HL-60 (cell line): ENCODE data around the gene PUM2.

Experiments used
- DNase-seq, 2 experiments: peaks; one replicate each; pipeline ENCODE4 v3.0.0-alpha.2; 2010 to 2020; ENCODE audit warnings: low read depth in 1 of 2, low spot score in 1 of 2
- H3K27ac ChIP-seq: fragments of 250-450 bp; sonication (Bioruptor Pico); replicated peaks from 2 replicates; pipeline ENCODE4 v1.5.1; 2020; ENCODE audit warnings: mild to moderate bottlenecking, moderate library complexity
- H3K27me3 ChIP-seq: fragments of 250-450 bp; sonication (Bioruptor Pico); 2 replicates; pipeline ENCODE4 v1.5.1; 2021; ENCODE audit warnings: mild to moderate bottlenecking, moderate library complexity; ENCODE audit not compliant: insufficient read depth, poor library complexity, severe bottlenecking
- H3K4me3 ChIP-seq: replicated peaks from 2 replicates; pipeline ENCODE4 v1.5.1; 2011; ENCODE audit warnings: mild to moderate bottlenecking, control low read depth, low read length; ENCODE audit not compliant: insufficient read depth
- GABPA ChIP-seq: IDR thresholded peaks from 2 replicates; pipeline ENCODE4 v1.6.1; 2012; ENCODE audit warnings: low read depth
- POLR2AphosphoS5 ChIP-seq: IDR thresholded peaks from 2 replicates; pipeline ENCODE4 v1.6.1; 2012; ENCODE audit warnings: low read depth
- SPI1 ChIP-seq: IDR thresholded peaks from 2 replicates; pipeline ENCODE4 v1.6.1; 2012; ENCODE audit warnings: low read depth, mild to moderate bottlenecking, borderline replicate concordance
- TF ChIP-seq, protein P1 (sequence below): IDR thresholded peaks from one replicate; pipeline ENCODE4 v1.5.1; 2011; ENCODE audit warnings: low read length, control low read depth, inconsistent platforms; ENCODE audit not compliant: insufficient read depth
- TF ChIP-seq, protein P2 (sequence below): IDR thresholded peaks from 2 replicates; pipeline ENCODE4 v1.6.1; 2012; ENCODE audit warnings: low read depth; ENCODE audit not compliant: insufficient replicate concordance

Gene PUM2

DNA sequence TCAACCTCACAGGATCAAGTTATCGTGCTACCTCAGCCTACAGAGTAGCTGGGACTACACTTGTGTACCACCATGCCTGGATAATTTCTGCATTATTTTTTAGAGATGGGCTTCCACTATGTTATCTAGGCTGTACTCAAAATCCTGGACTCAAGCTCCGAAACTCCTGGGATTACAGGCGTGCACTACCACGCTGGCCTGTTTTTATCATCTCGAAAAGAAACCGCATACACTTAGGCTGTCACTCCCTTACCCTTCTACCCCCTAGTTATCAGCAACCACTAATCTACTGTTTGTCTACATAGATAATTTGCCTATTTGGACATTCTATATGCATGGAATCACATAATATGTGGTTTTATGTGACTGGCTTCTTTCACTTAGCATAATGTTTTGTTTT, 8.5 kb upstream of the PUM2 start:
- Histone ChIP-seq H3K4me3 (no peak overlapping the region), H3K27ac (no peak overlapping the region), H3K27me3 (no peaks in the 10 kb centered on the region)
- TF ChIP-seq, protein P1, sequence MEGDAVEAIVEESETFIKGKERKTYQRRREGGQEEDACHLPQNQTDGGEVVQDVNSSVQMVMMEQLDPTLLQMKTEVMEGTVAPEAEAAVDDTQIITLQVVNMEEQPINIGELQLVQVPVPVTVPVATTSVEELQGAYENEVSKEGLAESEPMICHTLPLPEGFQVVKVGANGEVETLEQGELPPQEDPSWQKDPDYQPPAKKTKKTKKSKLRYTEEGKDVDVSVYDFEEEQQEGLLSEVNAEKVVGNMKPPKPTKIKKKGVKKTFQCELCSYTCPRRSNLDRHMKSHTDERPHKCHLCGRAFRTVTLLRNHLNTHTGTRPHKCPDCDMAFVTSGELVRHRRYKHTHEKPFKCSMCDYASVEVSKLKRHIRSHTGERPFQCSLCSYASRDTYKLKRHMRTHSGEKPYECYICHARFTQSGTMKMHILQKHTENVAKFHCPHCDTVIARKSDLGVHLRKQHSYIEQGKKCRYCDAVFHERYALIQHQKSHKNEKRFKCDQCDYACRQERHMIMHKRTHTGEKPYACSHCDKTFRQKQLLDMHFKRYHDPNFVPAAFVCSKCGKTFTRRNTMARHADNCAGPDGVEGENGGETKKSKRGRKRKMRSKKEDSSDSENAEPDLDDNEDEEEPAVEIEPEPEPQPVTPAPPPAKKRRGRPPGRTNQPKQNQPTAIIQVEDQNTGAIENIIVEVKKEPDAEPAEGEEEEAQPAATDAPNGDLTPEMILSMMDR: no peak
- no peak for TF ChIP-seq GABPA
- no peak for TF ChIP-seq POLR2AphosphoS5
- TF ChIP-seq, protein P2, sequence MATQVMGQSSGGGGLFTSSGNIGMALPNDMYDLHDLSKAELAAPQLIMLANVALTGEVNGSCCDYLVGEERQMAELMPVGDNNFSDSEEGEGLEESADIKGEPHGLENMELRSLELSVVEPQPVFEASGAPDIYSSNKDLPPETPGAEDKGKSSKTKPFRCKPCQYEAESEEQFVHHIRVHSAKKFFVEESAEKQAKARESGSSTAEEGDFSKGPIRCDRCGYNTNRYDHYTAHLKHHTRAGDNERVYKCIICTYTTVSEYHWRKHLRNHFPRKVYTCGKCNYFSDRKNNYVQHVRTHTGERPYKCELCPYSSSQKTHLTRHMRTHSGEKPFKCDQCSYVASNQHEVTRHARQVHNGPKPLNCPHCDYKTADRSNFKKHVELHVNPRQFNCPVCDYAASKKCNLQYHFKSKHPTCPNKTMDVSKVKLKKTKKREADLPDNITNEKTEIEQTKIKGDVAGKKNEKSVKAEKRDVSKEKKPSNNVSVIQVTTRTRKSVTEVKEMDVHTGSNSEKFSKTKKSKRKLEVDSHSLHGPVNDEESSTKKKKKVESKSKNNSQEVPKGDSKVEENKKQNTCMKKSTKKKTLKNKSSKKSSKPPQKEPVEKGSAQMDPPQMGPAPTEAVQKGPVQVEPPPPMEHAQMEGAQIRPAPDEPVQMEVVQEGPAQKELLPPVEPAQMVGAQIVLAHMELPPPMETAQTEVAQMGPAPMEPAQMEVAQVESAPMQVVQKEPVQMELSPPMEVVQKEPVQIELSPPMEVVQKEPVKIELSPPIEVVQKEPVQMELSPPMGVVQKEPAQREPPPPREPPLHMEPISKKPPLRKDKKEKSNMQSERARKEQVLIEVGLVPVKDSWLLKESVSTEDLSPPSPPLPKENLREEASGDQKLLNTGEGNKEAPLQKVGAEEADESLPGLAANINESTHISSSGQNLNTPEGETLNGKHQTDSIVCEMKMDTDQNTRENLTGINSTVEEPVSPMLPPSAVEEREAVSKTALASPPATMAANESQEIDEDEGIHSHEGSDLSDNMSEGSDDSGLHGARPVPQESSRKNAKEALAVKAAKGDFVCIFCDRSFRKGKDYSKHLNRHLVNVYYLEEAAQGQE: no peak
- no peak for TF ChIP-seq SPI1
- DNase-seq: no peak

DNA sequence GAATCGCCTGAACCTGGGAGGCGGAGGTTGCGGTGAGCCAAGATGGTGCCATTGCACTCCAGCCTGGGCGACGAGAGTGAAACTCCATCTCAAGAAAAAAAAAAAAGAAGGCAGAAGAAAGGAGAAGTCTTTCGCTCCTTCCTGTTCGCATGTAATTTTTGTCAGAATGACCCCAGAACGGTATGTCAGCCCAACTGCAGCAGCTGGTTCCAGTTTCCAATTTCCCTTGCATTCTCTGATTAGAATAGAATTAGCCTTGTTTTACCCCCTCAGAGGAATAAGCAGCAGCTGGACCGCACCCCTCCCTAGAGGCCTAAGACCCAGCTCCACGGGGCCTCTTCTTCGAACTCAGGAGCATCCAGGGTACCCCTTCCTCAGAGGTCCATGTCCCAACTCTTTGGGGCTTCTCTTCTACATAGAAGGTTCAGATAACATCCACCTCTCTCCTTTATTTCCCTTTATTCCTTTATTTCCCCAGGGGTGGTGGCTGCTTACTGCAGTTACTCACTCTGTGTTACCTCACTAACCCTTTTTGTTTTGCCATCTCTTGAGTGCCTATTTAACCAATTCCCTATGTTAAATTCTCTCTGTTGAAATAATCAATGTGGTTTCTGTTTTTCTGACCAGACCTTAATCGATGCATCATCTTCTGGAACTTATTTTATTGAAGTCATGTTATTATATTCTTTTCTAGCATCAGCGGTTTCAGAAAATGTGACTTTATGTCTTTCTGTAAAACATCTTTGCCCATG, 7.2 kb upstream of the PUM2 start:
- Histone ChIP-seq H3K27ac (peak overlapping the region; percentile 70), H3K27me3 (no peaks in the 10 kb centered on the region), H3K4me3 (no peak overlapping the region)
- DNase-seq: peak in 1 of 2 experiments; percentile 48
- TF ChIP-seq, protein P2: no peak
- TF ChIP-seq, protein P1: no peak
- TF ChIP-seq GABPA (no peak), SPI1 (peak; percentile 72; the same call in 1 of the 2 replicates), POLR2AphosphoS5 (no peak)

DNA sequence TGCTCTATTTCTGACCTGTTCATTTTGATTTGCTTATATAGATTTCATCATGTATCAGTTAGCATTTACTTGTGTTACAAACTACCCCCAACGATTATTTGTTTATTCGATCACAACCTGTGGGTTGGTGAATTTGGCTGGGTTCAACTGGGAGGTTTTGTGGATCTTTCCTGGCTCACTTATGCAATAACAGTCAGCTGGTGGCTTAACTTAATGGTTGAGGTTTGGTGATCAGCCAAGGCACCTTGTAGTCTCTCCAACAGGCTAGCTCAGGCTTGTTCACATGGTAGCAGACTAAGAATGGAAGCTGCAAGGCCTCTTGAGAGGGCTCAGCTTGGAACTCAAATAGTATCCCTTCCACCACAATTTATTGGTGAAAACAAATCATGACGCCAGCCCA, 5.4 kb upstream of the PUM2 start:
- H3K27me3 ChIP-seq: no peaks in the 10 kb centered on the region
- no peak overlapping the region for H3K4me3 ChIP-seq
- TF ChIP-seq, protein P1: no peak
- TF ChIP-seq, protein P2: no peak
- TF ChIP-seq POLR2AphosphoS5 (no peak), SPI1 (no peak), GABPA (no peak)
- peak overlapping the region; percentile 33 for H3K27ac ChIP-seq
- DNase-seq: peak in 1 of 2 experiments; percentile 67
